ENCODE results near the gene TMED10. TPM values are rescaled to one million over a fixed set of nuclear protein-coding genes. Genes with fewer than 3 reads are reported as not detected.

Gene TMED10
- total RNA-seq, 2 donors from 2014 or later: 261 to 325 TPM

- DNase-seq (ENCODE audit: low spot score): no peak
- Histone ChIP-seq H3K4me3 (no peak overlapping the region), H3K27me3 (no peaks in the 10 kb centered on the region), H3K27ac (peak overlapping the region; percentile 6 to 7), H3K4me1 (peaks cover 0 to 50% of the 10 kb centered on the region in 2 donors), H3K9me3 (no peaks in the 10 kb centered on the region), H3K36me3 (no peaks in the 10 kb centered on the region)
- TF ChIP-seq CTCF (IDR thresholded peaks at IDR 0.05): no peak
Measured at GRCh38 chr14:75165586-75166391, 10.6 kb downstream of the TMED10 start.

GRCh38 chr14:75164809-75165208 lies 11.6 kb downstream of the TMED10 start:
- H3K9me3 ChIP-seq: no peaks in the 10 kb centered on the region
- H3K36me3 ChIP-seq: no peaks in the 10 kb centered on the region
- H3K4me1 ChIP-seq: peaks cover 0 to 53% of the 10 kb centered on the region in 2 donors
- H3K27me3 ChIP-seq: no peaks in the 10 kb centered on the region
- H3K4me3 ChIP-seq: no peak overlapping the region
- TF ChIP-seq CTCF (IDR thresholded peaks at IDR 0.05): no peak
- DNase-seq (ENCODE audit: low spot score): no peak
- H3K27ac ChIP-seq: no peak overlapping the region

DNA sequence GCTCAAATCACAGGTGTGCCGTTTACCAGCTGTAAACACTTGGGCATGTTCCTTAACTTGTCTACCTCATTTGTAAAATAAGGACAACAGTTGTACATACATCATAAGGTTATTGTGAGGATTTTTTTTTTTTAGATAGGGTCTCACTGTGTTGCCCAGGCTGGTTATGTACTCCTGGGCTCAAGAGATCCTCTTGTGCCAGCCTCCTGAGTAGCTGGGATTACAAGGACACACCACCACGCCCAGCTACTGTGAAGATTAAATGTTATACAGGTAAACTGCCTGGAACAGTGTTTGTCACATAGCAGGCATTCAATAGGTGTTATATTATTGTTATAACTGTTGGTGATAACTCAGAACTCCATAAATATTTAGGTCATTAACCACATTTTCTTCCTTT lies 12.7 kb downstream of the TMED10 start:
- Histone ChIP-seq H3K27me3 (no peaks in the 10 kb centered on the region), H3K4me1 (peaks cover 0 to 62% of the 10 kb centered on the region in 2 donors), H3K36me3 (no peaks in the 10 kb centered on the region), H3K9me3 (no peaks in the 10 kb centered on the region), H3K27ac (no peak overlapping the region), H3K4me3 (no peak overlapping the region)
- TF ChIP-seq CTCF (IDR thresholded peaks at IDR 0.05): no peak
- DNase-seq (ENCODE audit: low spot score): no peak

GRCh38 chr14:75162631-75163030 lies 13.8 kb downstream of the TMED10 start:
- no peaks in the 10 kb centered on the region for H3K27me3 ChIP-seq
- H3K36me3 ChIP-seq: no peaks in the 10 kb centered on the region
- H3K9me3 ChIP-seq: no peaks in the 10 kb centered on the region
- H3K27ac ChIP-seq: no peak overlapping the region
- H3K4me3 ChIP-seq: no peak overlapping the region
- DNase-seq (ENCODE audit: low spot score): no peak
- peaks cover 0 to 53% of the 10 kb centered on the region in 2 donors for H3K4me1 ChIP-seq
- no peak for TF ChIP-seq CTCF (IDR thresholded peaks at IDR 0.05)

DNA sequence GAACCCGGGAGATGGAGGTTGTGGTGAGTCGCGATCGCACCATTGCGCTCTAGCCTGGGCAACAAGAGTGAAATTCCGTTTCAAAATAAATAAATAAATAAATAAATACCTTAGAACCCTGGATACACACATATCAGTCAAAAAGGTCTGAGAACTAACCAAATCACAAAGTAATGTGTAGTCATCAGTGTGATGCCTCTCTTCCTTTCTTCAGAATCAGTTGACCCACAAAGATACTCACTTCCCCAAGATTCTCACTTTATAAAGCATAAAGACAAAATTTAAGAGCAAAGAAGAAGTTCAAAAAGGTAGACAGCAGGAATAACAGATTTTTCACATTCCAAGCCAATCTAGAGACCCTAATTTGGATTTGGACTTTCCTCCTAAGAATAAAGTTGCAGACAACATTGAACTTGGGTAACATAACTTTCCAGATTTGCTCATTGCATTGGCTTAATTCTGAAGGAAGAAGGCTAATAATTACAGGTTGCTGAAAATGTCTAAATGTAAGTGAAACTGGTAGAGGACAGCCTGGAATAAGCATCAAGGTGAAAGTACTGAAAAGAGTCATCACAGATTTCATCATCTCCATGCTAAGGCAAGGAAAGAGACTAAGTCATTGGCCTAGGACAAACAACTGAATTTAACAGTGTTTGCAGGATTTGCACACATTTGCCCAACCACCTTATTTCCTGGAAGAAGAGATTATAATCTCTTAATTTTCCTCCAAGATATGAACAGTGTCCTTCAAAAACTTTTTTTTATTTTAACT lies 17.4 kb downstream of the TMED10 start:
- Histone ChIP-seq H3K27me3 (no peaks in the 10 kb centered on the region), H3K4me1 (peaks cover 0 to 22% of the 10 kb centered on the region in 2 donors), H3K36me3 (no peaks in the 10 kb centered on the region), H3K27ac (no peak overlapping the region), H3K9me3 (no peaks in the 10 kb centered on the region), H3K4me3 (no peak overlapping the region)
- DNase-seq (ENCODE audit: low spot score): no peak
- no peak for TF ChIP-seq CTCF (IDR thresholded peaks at IDR 0.05)

Data from right atrium auricular region (tissue), 2 donors.